ENCODE data around the gene YARS1. TPM values are rescaled to one million over a fixed set of nuclear protein-coding genes. Genes with fewer than 3 reads are reported as not detected.

Gene YARS1
- total RNA-seq, 6 donors from 2014 or later, result 82.1 to 110 (median 95.1) TPM

GRCh38 chr1:32761253-32761877 is 55.8 kb downstream of the YARS1 start:
- no peaks in the 10 kb centered on the region for H3K36me3 ChIP-seq
- TF ChIP-seq POLR2AphosphoS5 (IDR thresholded peaks at IDR 0.05), result peak; percentile 12 to 17
- no peak for TF ChIP-seq POLR2A (IDR thresholded peaks at IDR 0.05)
- 24 to 32% methylated on average over 7 to 10 of the region's 10 CpGs for WGBS, 2 donors
- DNase-seq, result peak in 1 of 2 donors; percentile 79
- peaks cover 25 to 65% (median 48%) of the 10 kb centered on the region in 4 donors for H3K4me1 ChIP-seq
- H3K27ac ChIP-seq, result peak overlapping the region; percentile 85 to 91 (median 86)
- ATAC-seq (ENCODE audit: low FRiP score in 2 of 2), result peak; percentile 3 to 7
- H3K9me3 ChIP-seq, result no peaks in the 10 kb centered on the region
- no peak overlapping the region for H3K4me3 ChIP-seq
- no peaks in the 10 kb centered on the region for H3K27me3 ChIP-seq

GRCh38 chr1:32759997-32760623 is 57.0 kb downstream of the YARS1 start:
- 68 to 80% methylated on average over 6 to 14 of the region's 14 CpGs for WGBS, 2 donors
- H3K4me3 ChIP-seq, result no peak overlapping the region
- DNase-seq, result peak; percentile 94 to 97
- no peaks in the 10 kb centered on the region for H3K27me3 ChIP-seq
- peaks cover 22 to 63% (median 46%) of the 10 kb centered on the region in 4 donors for H3K4me1 ChIP-seq
- peak overlapping the region; percentile 85 to 91 (median 86) for H3K27ac ChIP-seq
- H3K9me3 ChIP-seq, result no peaks in the 10 kb centered on the region
- TF ChIP-seq POLR2AphosphoS5 (IDR thresholded peaks at IDR 0.05) (peak in 1 of 2 donors; percentile 35), CTCF (IDR thresholded peaks at IDR 0.05) (no peak), POLR2A (IDR thresholded peaks at IDR 0.05) (peak in 1 of 4 donors; percentile 36), EP300 (IDR thresholded peaks at IDR 0.05) (peak in 1 of 4 donors; percentile 77)
- H3K36me3 ChIP-seq, result no peaks in the 10 kb centered on the region
- ATAC-seq (ENCODE audit: low FRiP score in 2 of 2), result peak; percentile 80 to 96

- H3K4me1 ChIP-seq, result peaks cover 27 to 65% (median 51%) of the 10 kb centered on the region in 4 donors
These were observed 57.6 kb downstream of the YARS1 start for GRCh38 chr1:32759521-32759981.

GRCh38 chr1:32758795-32759430 is 58.2 kb downstream of the YARS1 start:
- ATAC-seq (ENCODE audit: low FRiP score in 2 of 2) (no peak), DNase-seq (no peak)
- H3K36me3 ChIP-seq, result no peaks in the 10 kb centered on the region
- TF ChIP-seq EP300 (IDR thresholded peaks at IDR 0.05), result no peak
- TF ChIP-seq POLR2AphosphoS5 (IDR thresholded peaks at IDR 0.05), result peak in 1 of 2 donors; percentile 9
- TF ChIP-seq POLR2A (IDR thresholded peaks at IDR 0.05), result no peak
- TF ChIP-seq CTCF (IDR thresholded peaks at IDR 0.05), result no peak
- H3K27me3 ChIP-seq, result no peaks in the 10 kb centered on the region
- H3K27ac ChIP-seq, result peak overlapping the region; percentile 85 to 91 (median 86)
- H3K9me3 ChIP-seq, result no peaks in the 10 kb centered on the region
- 48 to 82% methylated on average over 1 of the region's 1 CpG for WGBS, 2 donors
- H3K4me3 ChIP-seq, result peak overlapping the region in 1 of 4 donors; percentile 4
- peaks cover 32 to 71% (median 57%) of the 10 kb centered on the region in 4 donors for H3K4me1 ChIP-seq

More at GRCh38 chr1:32759521-32759981, 57.6 kb downstream of the YARS1 start:
- TF ChIP-seq EP300 (IDR thresholded peaks at IDR 0.05) (peak in 2 of 4 donors; percentile 34 to 83), POLR2AphosphoS5 (IDR thresholded peaks at IDR 0.05) (peak in 1 of 2 donors; percentile 68), CTCF (IDR thresholded peaks at IDR 0.05) (no peak)
- H3K9me3 ChIP-seq, result no peaks in the 10 kb centered on the region
- peak overlapping the region; percentile 85 to 91 (median 86) for H3K27ac ChIP-seq
- ATAC-seq (ENCODE audit: low FRiP score in 2 of 2), result peak; percentile 45 to 86
- H3K36me3 ChIP-seq, result no peaks in the 10 kb centered on the region
- H3K4me3 ChIP-seq, result peak overlapping the region in 1 of 4 donors; percentile 4
- H3K27me3 ChIP-seq, result no peaks in the 10 kb centered on the region
- WGBS, 2 donors, result 45 to 52% methylated on average over 5 of the region's 5 CpGs
- peak in 1 of 2 donors; percentile 85 for DNase-seq
